HepG2 (cell line): ENCODE data around the gene LTB4R. TPM values are rescaled to one million over a fixed set of nuclear protein-coding genes. Genes with fewer than 3 reads are reported as not detected.

Experiments
- CEBPB ChIP-seq: IDR thresholded peaks from 2 replicates; pipeline ENCODE4 v1.6.1; 2011; ENCODE audit warnings: low read depth, low read length, improper control_type of control experiment, borderline replicate concordance
- CERS6 ChIP-seq: sonication (generic); formaldehyde crosslinking; IDR thresholded peaks from 2 replicates; pipeline ENCODE4 v1.5.0; 2020; ENCODE audit warnings: missing genetic modification reagents
- FOXP4 ChIP-seq: sonication (generic); formaldehyde crosslinking; IDR thresholded peaks from 2 replicates; pipeline ENCODE4 v1.4.0; 2020; ENCODE audit warnings: missing genetic modification reagents
- HNF4A ChIP-seq: sonication (generic); formaldehyde crosslinking; IDR thresholded peaks from 2 replicates; pipeline ENCODE4 v1.4.0; 2020; ENCODE audit warnings: missing genetic modification reagents
- HOXA3 ChIP-seq: sonication (generic); formaldehyde crosslinking; IDR thresholded peaks from 2 replicates; pipeline ENCODE4 v1.5.0; 2020; ENCODE audit warnings: missing genetic modification reagents
- KAT7 ChIP-seq: IDR thresholded peaks from 2 replicates; pipeline ENCODE4 v1.6.1; 2018; ENCODE audit warnings: borderline replicate concordance, missing compliant biosample characterization
- MBD4 ChIP-seq: IDR thresholded peaks from 2 replicates; pipeline ENCODE4 v1.6.1; 2012; ENCODE audit warnings: low read length, inconsistent platforms, borderline replicate concordance
- MXI1 ChIP-seq: IDR thresholded peaks from 3 replicates; pipeline ENCODE4 v1.6.1; 2012; ENCODE audit warnings: low read depth, low read length, inconsistent platforms, borderline replicate concordance
- RFXAP ChIP-seq: sonication (generic); formaldehyde crosslinking; IDR thresholded peaks from 2 replicates; pipeline ENCODE4 v1.4.0; 2020; ENCODE audit warnings: missing genetic modification reagents, borderline replicate concordance
- TOPORS ChIP-seq: sonication (generic); formaldehyde crosslinking; IDR thresholded peaks from 2 replicates; pipeline ENCODE4 v1.8.0; 2023; ENCODE audit warnings: mild to moderate bottlenecking, missing genetic modification reagents
- ZNF143 ChIP-seq: sonication (generic); formaldehyde crosslinking; IDR thresholded peaks from 2 replicates; pipeline ENCODE4 v1.4.0; 2020; ENCODE audit warnings: missing genetic modification reagents
- ZNF468 ChIP-seq: sonication (generic); formaldehyde crosslinking; IDR thresholded peaks from 2 replicates; pipeline ENCODE4 v1.8.0; 2022; ENCODE audit warnings: mild to moderate bottlenecking, moderate library complexity, missing genetic modification reagents
- ZNF572 ChIP-seq: sonication (generic); formaldehyde crosslinking; IDR thresholded peaks from 2 replicates; pipeline ENCODE4 v1.5.1; 2020; ENCODE audit warnings: mild to moderate bottlenecking, missing genetic modification reagents
- ZNF615 ChIP-seq: sonication (generic); formaldehyde crosslinking; IDR thresholded peaks from 2 replicates; pipeline ENCODE4 v1.5.0; 2020; ENCODE audit warnings: mild to moderate bottlenecking, missing genetic modification reagents, borderline replicate concordance
- polyA plus RNA-seq, 8 experiments: library from polyadenylated mRNA; depleted of rRNA in 3 of 8; stranded (reverse) in 7 of 8; unstranded in 1 of 8; fragments of >200 nt; fragmentation: Illumina TruSeq in 4 of 8; extraction: Trizol in 4 of 8; gene quantifications; 2 replicates each; pipeline versions ENCODE4 v1.2.1 to v1.2.3, GENCODE V29; 2011 to 2016; ENCODE audit warnings: low read depth in 4 of 8, missing spikeins in 1 of 8, mixed read lengths in 1 of 8; ENCODE audit not compliant: insufficient read depth in 1 of 8
- total RNA-seq, 5 experiments: library from RNA; depleted of rRNA; stranded (reverse); fragments of >200 nt; fragmentation: Illumina TruSeq; extraction: Trizol; gene quantifications; 2 replicates each; pipeline ENCODE4 v1.2.3, GENCODE V29; 2016; ENCODE audit warnings: low read depth in 1 of 5
- TF ChIP-seq, protein P1 (sequence below): sonication (generic); formaldehyde crosslinking; IDR thresholded peaks from 2 replicates; pipeline ENCODE4 v1.4.0; 2020; ENCODE audit warnings: missing genetic modification reagents
- TF ChIP-seq, protein P2 (sequence below): sonication (generic); formaldehyde crosslinking; conservative IDR thresholded peaks from 2 replicates; pipeline ENCODE4 v1.4.0; 2020; ENCODE audit warnings: mild to moderate bottlenecking, missing genetic modification reagents, moderate library complexity

Gene LTB4R
- total and polyA plus RNA-seq, 2 of the 13 experiments (the other 11 are each of a cell fraction or from before 2014, with no cell fraction given) = 3.2 to 8.2 TPM

DNA sequence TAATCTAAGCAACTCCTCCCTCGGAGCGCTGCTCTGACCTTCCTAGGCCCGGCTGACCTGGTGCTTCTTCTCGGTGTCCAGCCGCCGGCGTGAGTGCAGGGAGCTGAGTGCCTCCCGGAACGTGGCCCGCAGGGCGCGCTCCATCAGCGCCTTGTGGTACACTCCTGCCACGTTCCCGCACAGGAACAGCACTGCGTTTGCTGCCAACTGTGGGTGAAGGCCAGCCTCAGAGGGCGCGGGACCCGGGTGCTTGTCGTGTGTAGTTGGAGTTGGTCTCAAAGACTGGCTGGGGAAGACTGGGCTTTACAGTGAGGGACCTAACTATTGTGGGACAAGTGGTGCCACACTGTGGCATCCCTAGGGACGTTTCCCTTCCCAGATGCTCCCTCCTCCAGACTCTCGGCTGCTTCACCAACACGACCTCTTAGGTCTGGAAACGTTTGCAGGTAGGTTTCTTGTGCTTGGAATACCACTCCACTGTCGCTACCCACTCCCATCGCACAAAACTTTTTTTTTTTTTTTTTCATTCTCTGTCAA lies 20.5 kb downstream of the LTB4R start (continued):
- TF ChIP-seq, protein P1, sequence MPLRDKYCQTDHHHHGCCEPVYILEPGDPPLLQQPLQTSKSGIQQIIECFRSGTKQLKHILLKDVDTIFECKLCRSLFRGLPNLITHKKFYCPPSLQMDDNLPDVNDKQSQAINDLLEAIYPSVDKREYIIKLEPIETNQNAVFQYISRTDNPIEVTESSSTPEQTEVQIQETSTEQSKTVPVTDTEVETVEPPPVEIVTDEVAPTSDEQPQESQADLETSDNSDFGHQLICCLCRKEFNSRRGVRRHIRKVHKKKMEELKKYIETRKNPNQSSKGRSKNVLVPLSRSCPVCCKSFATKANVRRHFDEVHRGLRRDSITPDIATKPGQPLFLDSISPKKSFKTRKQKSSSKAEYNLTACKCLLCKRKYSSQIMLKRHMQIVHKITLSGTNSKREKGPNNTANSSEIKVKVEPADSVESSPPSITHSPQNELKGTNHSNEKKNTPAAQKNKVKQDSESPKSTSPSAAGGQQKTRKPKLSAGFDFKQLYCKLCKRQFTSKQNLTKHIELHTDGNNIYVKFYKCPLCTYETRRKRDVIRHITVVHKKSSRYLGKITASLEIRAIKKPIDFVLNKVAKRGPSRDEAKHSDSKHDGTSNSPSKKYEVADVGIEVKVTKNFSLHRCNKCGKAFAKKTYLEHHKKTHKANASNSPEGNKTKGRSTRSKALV = no peak; the same call in 1 of the 2 replicates
- TF ChIP-seq RFXAP (CRISPR knock-in tag) = 0 out of 2 replicates have a peak, but pooled peaks have one; percentile 35
- TF ChIP-seq ZNF468 (CRISPR knock-in tag) = no peak
- peak; percentile 32; the same call in 1 of the 2 replicates for TF ChIP-seq ZNF143 (CRISPR knock-in tag)
- no peak for TF ChIP-seq CEBPB
- no peak for TF ChIP-seq KAT7 (CRISPR knock-in tag)
- no peak for TF ChIP-seq ZNF615
- no peak for TF ChIP-seq HOXA3 (CRISPR knock-in tag)
- TF ChIP-seq CERS6 = peak; percentile 59; the same call in 1 of the 2 replicates
- TF ChIP-seq, protein P2, sequence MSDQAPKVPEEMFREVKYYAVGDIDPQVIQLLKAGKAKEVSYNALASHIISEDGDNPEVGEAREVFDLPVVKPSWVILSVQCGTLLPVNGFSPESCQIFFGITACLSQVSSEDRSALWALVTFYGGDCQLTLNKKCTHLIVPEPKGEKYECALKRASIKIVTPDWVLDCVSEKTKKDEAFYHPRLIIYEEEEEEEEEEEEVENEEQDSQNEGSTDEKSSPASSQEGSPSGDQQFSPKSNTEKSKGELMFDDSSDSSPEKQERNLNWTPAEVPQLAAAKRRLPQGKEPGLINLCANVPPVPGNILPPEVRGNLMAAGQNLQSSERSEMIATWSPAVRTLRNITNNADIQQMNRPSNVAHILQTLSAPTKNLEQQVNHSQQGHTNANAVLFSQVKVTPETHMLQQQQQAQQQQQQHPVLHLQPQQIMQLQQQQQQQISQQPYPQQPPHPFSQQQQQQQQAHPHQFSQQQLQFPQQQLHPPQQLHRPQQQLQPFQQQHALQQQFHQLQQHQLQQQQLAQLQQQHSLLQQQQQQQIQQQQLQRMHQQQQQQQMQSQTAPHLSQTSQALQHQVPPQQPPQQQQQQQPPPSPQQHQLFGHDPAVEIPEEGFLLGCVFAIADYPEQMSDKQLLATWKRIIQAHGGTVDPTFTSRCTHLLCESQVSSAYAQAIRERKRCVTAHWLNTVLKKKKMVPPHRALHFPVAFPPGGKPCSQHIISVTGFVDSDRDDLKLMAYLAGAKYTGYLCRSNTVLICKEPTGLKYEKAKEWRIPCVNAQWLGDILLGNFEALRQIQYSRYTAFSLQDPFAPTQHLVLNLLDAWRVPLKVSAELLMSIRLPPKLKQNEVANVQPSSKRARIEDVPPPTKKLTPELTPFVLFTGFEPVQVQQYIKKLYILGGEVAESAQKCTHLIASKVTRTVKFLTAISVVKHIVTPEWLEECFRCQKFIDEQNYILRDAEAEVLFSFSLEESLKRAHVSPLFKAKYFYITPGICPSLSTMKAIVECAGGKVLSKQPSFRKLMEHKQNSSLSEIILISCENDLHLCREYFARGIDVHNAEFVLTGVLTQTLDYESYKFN (CRISPR knock-in tag) = no peak
- TF ChIP-seq MXI1 = no peak
- TF ChIP-seq HNF4A (CRISPR knock-in tag) = no peak
- TF ChIP-seq FOXP4 (CRISPR knock-in tag) = 0 out of 2 replicates have a peak, but pooled peaks have one; percentile 12
- TF ChIP-seq MBD4 = no peak
- TF ChIP-seq ZNF572 = peak; percentile 68; the same call in 1 of the 2 replicates
- TF ChIP-seq TOPORS (CRISPR knock-in tag) = no peak
